HG03135 (cell line): ENCODE results near the gene LGALS14.
"Not testable (repeated sequence)": the region's sequence is repeated elsewhere in the genome, so short reads cannot be mapped to it uniquely, and the experiment has no call there.

ENCODE experiments used
- ATAC-seq: cut with Tn5 transposase; IDR thresholded peaks from one replicate; pipeline ENCODE4 v1.9.1; 2021; ENCODE audit warnings: mild to moderate bottlenecking, moderate library complexity; ENCODE audit not compliant: unreplicated experiment

Gene LGALS14, protein sequence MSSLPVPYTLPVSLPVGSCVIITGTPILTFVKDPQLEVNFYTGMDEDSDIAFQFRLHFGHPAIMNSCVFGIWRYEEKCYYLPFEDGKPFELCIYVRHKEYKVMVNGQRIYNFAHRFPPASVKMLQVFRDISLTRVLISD

DNA sequence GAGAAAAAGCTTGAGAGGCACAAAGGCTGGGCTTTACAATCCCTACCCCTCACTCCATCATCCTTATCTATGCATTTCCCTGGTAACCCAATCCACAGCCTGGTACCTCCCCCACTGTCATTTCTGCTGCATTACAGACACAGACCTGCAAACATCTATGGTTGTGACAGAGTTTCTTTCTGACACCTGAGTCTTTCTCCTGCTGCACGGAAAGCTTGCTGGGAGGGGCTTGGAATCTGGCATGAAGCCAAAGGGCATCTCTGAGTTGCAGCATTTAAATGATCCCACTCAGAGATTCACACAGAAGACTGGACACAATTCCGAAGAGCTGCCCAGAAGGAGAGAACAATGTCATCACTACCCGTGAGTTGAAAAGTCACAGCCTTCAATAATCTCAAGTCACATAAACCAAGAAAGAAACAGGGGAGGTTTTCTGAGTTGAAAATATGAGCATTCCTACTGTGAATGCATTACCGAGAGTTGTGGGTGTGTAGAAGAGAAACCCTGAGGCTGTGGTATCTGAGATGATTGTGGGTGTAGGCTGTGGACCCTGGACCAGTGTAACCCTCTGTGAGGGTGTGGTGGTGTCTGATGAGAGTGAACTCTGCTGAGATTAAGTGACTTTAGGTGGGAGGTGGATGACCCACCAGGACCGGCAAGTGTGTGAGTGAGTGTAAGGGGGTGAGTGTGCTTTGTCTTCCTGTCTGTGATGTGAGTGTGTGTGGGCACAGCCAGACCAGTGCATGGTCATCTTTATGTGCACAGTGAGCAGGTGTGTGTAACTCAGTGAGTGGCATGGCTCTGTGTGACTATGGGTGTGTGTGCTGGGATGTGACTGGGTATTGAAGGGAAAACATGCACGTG is at the start of gene LGALS14:
Gene LGALS14, plus strand, starts transcription at position 301 of the 864 bp plus-strand sequence. Its CDS starts 48 bp downstream, at position 349.
- ATAC-seq: no peak

DNA sequence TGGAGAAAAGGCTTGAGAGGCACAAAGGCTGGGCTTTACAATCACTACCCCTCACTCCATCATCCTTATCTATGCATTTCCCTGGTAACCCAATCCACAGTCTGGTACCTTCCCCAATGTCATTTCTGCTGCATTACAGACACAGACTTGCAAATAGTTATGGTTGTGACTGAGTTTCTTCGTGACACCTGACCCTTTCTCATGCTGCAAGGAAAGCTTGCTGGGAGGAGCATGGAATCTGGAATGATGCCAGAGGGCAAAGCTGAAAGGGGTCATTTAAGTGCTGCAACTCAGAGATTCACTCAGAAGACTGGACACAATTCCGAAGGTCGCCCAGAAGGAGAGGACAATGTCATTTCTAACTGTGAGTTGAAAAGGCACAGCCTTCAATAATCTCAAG is 48.7 kb upstream of the LGALS14 start, which contains the start of gene LGALS16:
Gene LGALS16, plus strand, starts transcription at position 301 of the 400 bp plus-strand sequence. Its CDS starts 49 bp downstream, at position 350.
- no peak for ATAC-seq

DNA sequence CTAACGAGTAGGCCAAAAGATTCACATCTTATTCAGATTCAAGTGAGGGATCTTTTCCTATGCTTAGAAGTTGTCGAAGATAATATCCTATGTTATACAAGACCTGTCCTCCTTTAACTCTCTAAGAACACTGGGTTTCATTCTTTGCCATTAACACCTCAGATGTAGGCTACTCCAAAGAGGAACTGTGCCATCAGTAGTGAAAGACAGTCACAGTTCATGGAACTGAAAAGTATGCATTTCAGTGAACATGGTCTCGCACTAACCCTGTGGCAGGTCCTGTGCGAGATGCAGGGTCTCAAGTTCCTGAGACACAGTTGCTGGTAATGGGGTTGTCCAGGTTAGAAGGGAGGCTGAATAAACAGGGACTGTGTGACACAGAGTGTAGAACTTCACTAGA is 44.5 kb upstream of the LGALS14 start:
- no peak for ATAC-seq

DNA sequence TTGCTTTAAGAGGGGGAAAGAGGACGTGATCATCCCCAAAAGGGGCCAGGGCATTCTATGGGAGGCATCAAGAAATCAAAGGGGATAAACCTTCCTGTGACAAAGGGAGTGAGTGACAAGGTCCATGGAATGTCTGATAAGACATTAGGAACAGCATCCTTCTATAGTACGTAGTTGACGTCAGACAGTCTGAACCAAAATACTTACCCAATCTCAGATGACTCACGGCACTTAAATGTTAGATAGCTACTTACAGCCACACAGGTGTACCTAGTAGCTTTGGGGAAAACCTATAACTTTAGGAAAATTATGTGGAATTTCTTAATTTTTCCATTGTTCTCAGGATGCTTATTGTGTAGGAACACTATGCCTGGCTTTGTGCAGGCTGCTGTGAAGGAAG is 43.6 kb upstream of the LGALS14 start:
- ATAC-seq: no peak

DNA sequence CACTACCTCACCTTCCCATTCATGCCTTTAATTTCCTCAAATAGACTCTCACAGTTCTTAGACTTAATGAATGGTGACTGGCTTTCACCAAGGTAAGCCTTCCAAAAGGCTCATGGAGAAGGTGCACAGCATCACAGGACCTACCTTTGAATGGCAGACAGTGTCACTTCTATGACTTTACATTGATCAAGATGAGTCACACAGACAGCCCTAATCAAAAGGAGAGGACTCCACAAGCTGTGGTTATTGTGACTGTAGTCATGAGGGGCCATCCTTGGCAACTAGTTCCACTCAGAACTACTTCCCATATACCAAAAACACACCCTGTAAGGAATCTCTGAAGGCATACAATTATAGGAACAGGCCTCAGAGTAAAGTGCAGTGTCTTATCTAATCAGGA is 42.7 kb upstream of the LGALS14 start:
- ATAC-seq: no peak

DNA sequence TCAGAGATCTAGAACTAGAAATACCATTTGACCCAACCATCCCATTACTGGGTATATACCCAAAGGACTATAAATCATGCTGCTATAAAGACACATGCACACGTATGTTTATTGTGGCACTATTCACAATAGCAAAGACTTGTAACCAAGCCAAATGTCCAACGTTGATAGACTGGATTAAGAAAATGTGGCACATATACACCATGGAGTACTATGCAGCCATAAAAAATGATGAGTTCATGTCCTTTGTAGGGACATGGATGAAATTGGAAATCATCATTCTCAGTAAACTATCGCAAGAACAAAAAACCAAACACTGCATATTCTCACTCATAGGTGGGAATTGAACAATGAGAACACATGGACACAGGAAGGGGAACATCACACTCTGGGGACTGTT is 34.4 kb upstream of the LGALS14 start:
- ATAC-seq: not testable (repeated sequence)

DNA sequence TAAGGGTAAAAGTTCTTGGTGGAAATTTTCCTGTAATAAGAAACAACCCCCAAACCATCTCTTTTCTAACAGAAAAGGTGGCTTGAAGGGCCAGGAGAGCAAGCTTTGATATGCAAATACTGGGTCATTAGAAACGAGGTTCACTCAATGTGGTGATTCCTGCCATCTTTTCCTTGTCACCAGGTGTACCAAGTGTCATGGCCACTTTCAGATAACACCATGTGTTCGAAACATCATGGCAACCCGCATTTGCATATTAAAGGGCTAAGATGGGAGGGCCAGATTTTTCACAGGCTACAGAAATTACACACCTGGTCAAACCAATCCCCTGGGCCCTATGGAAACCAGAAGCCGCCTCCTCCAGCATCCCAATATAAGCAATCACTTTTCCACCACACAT is 33.3 kb upstream of the LGALS14 start:
- no peak for ATAC-seq

DNA sequence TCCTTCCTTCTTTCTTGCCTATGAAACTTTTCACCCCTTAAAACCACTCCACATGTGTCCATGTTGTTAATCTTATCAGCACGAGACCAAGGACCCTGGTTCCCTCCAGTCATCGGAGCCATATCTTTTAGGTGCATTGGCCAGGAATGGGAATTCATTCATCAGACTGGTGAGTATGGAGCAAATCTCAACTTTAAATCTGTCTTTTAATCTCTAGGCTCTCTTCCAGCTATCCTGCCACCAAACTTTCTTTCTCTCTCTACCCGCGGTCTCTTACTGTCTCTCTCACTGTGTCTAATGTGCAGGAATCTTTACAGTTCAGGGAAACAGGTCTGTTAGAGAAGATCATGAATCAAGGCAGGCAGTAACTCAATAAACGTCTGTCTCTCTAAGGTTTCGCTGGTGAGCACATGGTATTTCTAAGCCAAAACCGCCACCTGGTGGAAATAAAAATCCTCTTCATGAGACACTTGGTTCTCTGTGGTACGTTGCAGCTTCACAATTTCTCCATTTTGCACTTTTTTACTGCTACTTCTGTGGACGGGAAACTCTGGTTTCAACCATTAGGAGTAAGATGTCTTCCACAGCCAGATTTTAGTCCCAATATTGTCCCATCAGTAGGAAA is 32.4 kb upstream of the LGALS14 start:
- no peak for ATAC-seq

DNA sequence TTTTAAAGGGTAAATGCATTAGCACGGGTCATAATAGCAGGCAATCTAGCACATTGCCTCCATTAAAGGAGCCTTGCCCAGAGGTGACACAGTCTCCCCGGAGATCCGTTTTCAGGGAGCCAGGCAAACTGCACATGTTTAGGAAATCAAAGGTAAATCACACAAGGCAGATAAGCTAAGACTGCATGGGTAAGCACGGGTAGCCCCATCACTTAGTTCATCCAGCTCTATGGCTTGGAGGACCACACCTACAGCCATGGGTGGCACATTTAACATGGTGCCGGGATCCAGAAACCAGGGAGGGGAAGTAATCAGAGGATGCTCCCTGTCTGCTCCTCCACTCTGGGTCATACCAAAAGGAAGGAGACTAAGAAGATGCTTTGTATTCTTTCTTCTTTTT is 31.8 kb upstream of the LGALS14 start:
- no peak for ATAC-seq

DNA sequence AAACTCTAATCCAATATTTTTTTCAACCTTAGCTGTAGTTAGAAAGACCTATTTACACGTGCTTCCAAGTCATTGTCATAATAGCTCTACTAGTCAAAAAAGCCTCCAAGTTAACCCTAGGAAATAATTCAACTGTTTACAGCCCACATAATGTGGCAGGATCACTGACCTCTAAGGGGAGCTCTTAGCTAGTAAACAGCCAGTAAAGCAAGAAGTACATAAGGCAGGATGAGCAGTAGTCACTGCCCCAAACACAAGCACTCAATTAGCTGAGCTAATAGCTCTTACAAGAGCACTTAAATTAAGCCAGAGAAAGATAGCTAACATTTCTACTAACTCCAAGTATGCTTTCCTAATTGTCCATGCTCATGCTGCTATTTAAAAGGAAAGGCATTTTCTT is 30.4 kb upstream of the LGALS14 start:
- ATAC-seq: not testable (repeated sequence)

DNA sequence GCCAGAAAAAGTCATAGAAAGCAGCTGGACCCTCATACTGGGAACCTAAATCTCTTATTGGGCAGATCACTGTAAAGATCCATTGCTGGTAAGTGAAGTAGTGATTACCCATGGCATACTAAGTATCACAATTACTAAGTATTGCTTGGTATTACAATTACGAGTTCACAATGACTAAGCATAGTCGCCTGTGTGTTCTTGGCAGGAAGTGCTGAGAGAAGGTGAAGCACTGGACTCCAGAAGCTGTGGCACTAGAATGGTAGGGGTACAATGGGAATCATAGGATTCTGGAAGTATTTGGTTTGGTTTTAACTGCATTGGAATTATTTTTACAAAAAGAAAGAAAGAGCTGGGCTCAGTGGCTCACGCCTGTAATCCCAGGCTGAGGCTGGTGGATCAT is 28.3 kb upstream of the LGALS14 start:
- ATAC-seq: no peak

DNA sequence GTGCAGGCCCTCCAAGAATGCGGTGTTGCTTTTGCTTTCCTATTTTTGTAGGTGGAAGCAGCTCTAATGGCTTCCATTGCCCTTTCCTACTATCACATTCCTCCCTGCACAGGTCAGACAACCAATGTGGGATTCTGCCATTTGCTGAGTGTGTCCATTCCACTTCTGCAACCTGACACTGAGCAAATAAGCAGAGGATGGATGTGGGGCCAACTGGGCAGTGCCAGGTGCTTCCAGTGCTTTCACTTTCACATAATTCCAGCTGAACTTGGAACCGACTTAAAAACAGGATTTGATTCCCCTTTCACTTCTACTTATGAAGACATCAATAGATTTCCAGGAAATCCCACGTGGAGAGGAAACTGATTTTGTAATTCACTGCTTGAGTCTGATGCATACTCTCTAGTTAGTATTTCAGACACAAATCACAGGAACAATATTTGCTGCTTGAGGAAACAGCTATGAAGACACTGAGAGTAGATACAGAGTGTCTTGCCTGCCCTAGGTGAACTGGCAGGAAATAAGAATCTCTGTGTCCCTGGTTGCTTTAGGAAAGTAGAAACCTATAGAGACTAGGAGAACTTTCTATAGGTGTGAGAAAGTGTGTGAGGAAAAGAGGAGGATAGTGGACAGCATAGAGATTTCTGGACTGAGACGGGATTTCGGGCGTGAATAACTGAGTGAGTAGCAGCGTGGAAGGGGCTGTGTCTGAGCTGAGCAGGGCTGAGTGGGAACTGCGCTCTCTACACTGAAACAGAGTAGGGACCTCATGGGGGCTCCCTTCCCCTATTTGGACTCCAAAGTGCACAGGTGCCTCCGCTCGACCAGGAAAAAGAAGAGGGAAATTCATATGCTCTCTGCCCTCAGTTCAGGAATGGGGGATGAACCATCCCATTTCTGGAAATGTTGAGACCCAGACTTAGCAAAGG is 26.1 kb upstream of the LGALS14 start:
- no peak for ATAC-seq

DNA sequence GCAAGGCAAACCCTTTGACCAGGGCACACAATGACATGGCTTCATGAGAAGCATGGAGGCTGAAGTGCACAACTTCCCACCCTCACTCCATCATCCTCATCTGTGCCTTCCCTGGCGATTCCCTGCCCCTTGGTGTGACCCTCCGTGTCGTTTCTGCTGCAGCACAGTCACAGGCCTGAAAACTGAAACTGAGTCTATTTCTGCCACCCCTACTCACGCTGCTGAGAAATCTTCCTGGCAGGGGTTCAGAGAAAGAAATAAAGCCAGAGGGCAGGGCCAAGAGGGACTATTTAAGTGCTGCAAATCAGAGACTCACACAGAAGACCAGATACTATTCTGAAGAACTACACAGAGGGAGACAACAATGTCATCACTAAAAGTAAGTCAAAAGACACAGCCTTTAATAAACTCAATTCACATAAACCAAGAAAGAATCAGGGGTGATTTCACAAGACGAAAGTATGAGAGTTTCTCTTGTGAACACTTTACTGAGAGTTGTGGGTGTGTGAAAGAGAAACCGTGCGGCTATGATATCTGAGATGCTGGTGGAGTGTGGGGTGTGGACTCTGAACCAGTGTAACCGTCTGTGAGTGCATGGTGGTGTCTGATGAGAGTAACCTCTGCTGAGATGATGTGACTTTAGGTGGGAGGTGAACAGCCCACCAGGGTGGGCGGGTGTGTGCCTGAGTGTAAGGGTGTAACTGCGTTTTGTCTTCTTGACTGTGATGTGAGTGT is 25.1 kb upstream of the LGALS14 start:
- peak; percentile 60 for ATAC-seq

DNA sequence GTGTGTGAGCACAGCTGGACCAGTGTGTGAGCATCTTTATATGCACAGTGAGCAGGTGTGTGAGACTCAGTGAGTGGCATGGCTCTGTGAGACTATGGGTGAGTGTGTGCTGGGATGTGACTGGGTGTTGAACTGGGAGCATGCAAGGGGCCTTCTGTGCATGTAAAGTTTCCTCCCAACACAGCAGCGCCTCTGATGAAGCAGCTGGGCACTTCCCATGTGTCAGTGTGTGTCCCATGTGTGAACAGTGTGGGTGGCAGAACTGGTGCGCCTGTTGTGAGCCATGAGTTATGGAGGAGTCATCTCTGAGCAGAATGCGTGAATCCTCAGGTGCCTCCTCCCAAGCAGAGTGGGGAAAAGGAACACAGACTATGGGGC is 24.5 kb upstream of the LGALS14 start:
- ATAC-seq: peak; percentile 8

DNA sequence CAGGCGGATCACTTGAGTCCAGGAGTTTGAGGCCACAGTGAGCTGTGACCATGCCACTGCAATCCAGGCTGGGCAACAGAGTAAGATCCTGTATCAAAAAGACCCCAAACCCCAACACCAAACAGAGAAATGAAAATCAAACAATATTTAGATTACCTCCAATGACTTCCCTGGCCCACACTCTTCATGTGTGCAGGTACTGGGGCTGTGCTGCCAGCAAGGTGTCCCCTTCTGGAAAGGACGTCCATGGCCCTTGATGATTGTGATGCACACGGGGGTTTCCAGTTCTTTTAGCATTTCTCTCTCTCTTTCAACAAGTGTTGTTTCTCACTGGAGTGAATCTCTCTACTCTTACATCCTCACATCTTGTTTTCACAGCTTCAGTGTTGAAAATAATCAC is 23.7 kb upstream of the LGALS14 start:
- no peak for ATAC-seq

DNA sequence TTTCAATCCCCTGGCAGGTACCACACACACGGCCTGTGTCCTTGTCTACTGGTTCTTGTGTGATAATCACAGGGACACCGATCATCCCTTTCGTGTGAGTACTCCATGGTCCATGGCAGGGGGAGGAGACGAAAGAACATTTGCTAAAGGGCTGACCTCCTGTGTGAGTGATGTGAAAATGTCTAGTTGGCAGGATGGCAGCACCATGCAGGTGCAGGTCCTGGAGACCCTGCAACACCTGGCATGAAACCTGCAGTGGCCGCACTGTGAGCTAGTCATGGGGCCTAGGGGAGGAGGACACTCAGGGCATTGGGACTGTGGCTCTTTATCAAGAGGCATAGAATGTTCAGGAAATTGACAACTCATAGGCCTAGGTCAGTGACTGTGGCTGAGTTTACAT is 22.9 kb upstream of the LGALS14 start:
- ATAC-seq: no peak

DNA sequence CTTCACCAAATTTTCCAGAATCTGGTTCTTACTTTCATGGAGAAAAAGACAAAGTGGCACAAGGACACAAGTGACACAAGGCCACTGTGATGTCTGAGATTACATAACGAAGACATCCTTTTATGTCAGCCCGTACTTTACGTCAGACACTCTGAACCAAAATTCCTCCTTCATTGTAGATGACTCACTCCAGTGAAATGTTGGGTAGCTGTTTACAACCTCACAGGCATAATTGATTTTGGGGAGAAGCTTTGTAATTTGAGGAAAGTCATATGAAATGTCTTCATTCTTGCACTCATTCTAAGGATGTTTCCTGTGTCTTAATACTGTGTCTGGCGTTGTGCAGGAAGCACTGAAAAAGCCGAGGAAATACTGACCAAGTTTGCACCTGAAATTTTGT is 20.0 kb upstream of the LGALS14 start:
- no peak for ATAC-seq

DNA sequence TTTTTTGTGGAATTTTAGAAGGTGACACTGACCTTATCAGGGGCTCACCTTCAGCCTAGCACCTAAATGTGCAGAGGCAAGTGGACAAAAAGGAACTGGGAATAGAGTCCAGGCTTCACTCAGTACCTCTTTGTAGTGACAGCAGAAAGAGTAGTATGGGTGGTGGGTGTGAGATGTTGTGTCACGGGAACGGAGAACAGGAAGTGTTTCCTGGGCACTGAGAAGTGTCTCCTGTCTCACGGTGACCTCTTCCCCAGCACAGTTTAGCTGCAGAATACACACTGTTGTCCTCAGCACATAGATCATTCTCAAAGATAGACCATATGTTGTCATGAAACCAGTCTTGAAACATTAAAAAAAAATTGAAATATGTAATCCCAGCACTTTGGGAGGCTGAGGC is 17.5 kb upstream of the LGALS14 start:
- ATAC-seq: no peak

DNA sequence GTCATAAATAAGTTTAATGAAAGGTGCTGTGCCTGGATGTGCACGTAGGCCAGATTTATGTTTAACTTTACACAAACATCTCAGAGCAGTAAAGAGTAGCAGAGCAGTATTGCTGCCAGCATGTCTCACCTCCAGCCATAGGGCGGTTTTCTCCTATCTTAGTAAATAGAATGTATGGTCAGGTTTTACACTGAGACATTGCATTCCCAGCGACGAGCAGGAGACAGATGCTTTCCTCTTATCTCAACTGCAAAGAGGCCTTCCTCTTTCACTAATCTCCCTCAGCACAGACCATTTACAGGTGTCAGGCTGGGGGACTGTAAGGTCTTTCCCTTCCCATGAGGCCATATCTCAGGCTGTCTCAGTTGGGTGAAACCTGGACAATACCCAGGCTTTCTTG is 15.6 kb upstream of the LGALS14 start:
- ATAC-seq: not testable (repeated sequence)

DNA sequence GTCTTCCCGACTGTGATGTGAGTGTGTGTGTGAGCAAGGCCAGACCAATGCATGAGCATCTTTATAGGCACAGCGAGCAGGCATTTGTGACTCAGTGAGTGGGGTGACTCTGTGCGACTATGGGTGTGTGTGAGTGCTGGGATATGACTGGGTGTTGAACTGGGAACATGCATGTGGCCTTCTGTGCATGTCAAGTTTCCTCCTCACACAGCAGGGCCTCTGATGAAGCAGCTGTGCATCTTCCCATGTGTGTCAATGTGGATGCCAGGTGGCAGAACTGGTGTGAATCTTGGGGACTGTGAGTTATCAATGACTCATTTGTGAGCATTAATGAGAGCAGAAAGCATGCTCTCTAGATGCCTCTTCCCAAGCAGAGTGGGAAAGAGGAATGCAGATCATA is 12.1 kb upstream of the LGALS14 start:
- no peak for ATAC-seq
